Fibroblast of mammary gland (primary cell): ENCODE data around the gene ARSG.

Source experiments
- DNase-seq: peaks from one replicate; pipeline ENCODE4 v3.0.0-alpha.2; 2010; ENCODE audit warnings: low read depth
- H3K4me3 ChIP-seq: 2 replicates; pipeline ENCODE4 v1.5.1; 2011; ENCODE audit warnings: low read depth, mild to moderate bottlenecking, low read length, moderate library complexity; ENCODE audit not compliant: control insufficient read depth
- CTCF ChIP-seq: conservative IDR thresholded peaks from 2 replicates; pipeline ENCODE4 v1.5.1; 2011; ENCODE audit warnings: low read depth, low read length, inconsistent platforms; ENCODE audit not compliant: control insufficient read depth, insufficient read depth

Gene ARSG

GRCh38 chr17:68417317-68417716 is 126.0 kb downstream of the ARSG start:
- DNase-seq, result no peak
- no peak for TF ChIP-seq CTCF
- H3K4me3 ChIP-seq, result no peak overlapping the region

- TF ChIP-seq CTCF, result no peak
- no peak overlapping the region for H3K4me3 ChIP-seq
- DNase-seq, result no peak
These were observed 127.6 kb downstream of the ARSG start for GRCh38 chr17:68418876-68419275.

GRCh38 chr17:68420065-68420464 is 128.8 kb downstream of the ARSG start:
- DNase-seq, result no peak
- H3K4me3 ChIP-seq, result no peak overlapping the region
- TF ChIP-seq CTCF, result no peak

- TF ChIP-seq CTCF, result no peak
- no peak for DNase-seq
- H3K4me3 ChIP-seq, result no peak overlapping the region
These were observed 130.2 kb downstream of the ARSG start for GRCh38 chr17:68421486-68421885.

GRCh38 chr17:68422821-68423220 is 131.5 kb downstream of the ARSG start:
- no peak for DNase-seq
- H3K4me3 ChIP-seq, result no peak overlapping the region
- TF ChIP-seq CTCF, result no peak

- TF ChIP-seq CTCF, result no peak
- DNase-seq, result no peak
- H3K4me3 ChIP-seq, result no peak overlapping the region
These were observed 132.0 kb downstream of the ARSG start for GRCh38 chr17:68423251-68423650.

GRCh38 chr17:68424203-68424602 is 132.9 kb downstream of the ARSG start:
- no peak for DNase-seq
- H3K4me3 ChIP-seq, result no peak overlapping the region
- no peak for TF ChIP-seq CTCF
